ENCODE data around the gene RAB22A. TPM values are rescaled to one million over a fixed set of nuclear protein-coding genes. Genes with fewer than 3 reads are reported as not detected.
A peak's percentile ranks its signal among the peaks of the same experiment; 100 is the strongest.

Gene RAB22A
- total and polyA plus RNA-seq, 9 of the 15 experiments (the other 6 are each of a cell fraction or from before 2014, with no cell fraction given) = 1.1 to 8.0 (median 6.7) TPM

- TF ChIP-seq PATZ1 (CRISPR knock-in tag; IDR thresholded peaks at IDR 0.05; ENCODE audit: borderline replicate concordance) = no peak
- TF ChIP-seq ZNF124 (CRISPR knock-in tag; IDR thresholded peaks at IDR 0.05) = no peak
- TF ChIP-seq ZNF398 (CRISPR knock-in tag; IDR thresholded peaks at IDR 0.05) = no peak
- TF ChIP-seq ETV1 (tag; conservative IDR thresholded peaks at IDR 0.05; ENCODE audit: low read depth) = no peak
- TF ChIP-seq NRF1 (conservative IDR thresholded peaks at IDR 0.05 in 1 of 2, IDR thresholded peaks at IDR 0.05 in 1 of 2) = no peak
- TF ChIP-seq DDX20 (tag; IDR thresholded peaks at IDR 0.05; ENCODE audit: low read depth) = no peak
- no peak for TF ChIP-seq ELK1 (CRISPR knock-in tag; IDR thresholded peaks at IDR 0.05)
- no peak for TF ChIP-seq ZNF408 (CRISPR knock-in tag; IDR thresholded peaks at IDR 0.05; ENCODE audit: low read depth)
- no peak for TF ChIP-seq TBL1XR1 (IDR thresholded peaks at IDR 0.05; ENCODE audit: low read length in 2 of 2)
- TF ChIP-seq SETDB1 (IDR thresholded peaks at IDR 0.05; ENCODE audit: low read length) = no peak
- peak; percentile 20; the same call in 1 of the 2 replicates for TF ChIP-seq MGA (IDR thresholded peaks at IDR 0.05)
- TF ChIP-seq CREBBP (IDR thresholded peaks at IDR 0.05; ENCODE audit: low read depth, low read length) = no peak
Measured at GRCh38 chr20:58327211-58327610, 17.7 kb downstream of the RAB22A start (continued).
